Measurements from ENCODE around the gene LOXL4.

Gene LOXL4

GRCh38 chr10:98267894-98268693, at the start of gene LOXL4:
LOXL4 (minus strand) TSS chr10:98268194; CDS start chr10:98263019, 5,175 bp downstream.
- no peak for DNase-seq
- peak within 1 kb of the TSS; percentile 57 for H3K4me3 ChIP-seq (ENCODE audit: low read depth, low read length)
- in situ Hi-C loops (cut with HindIII; ENCODE audit: low pct_ligation_motif_present, low sequenced_read_pairs): no loop called here

GRCh38 chr10:98316661-98317060, 48.7 kb upstream of the LOXL4 start:
- DNase-seq: peak; percentile 32
- Histone ChIP-seq H3K36me3 (replicated peaks) (no peaks in the 10 kb centered on the region), H3K27me3 (replicated peaks) (no peaks in the 10 kb centered on the region), H3K27ac (no peak overlapping the region), H3K4me3 (ENCODE audit: low read depth, low read length) (no peak overlapping the region)
- in situ Hi-C loops (cut with HindIII; ENCODE audit: low pct_ligation_motif_present, low sequenced_read_pairs): no loop called here
- no peak for TF ChIP-seq CTCF (IDR thresholded peaks at IDR 0.05; ENCODE audit: low read depth, low read length, missing control alignments)

More at GRCh38 chr10:98267894-98268693, at the start of gene LOXL4:
- Histone ChIP-seq H3K27me3 (replicated peaks) (no peaks in the 10 kb centered on the region), H3K36me3 (replicated peaks) (no peaks in the 10 kb centered on the region), H3K27ac (no peak within 1 kb of the TSS)
- no peak for TF ChIP-seq CTCF (IDR thresholded peaks at IDR 0.05; ENCODE audit: low read depth, low read length, missing control alignments)

DNA sequence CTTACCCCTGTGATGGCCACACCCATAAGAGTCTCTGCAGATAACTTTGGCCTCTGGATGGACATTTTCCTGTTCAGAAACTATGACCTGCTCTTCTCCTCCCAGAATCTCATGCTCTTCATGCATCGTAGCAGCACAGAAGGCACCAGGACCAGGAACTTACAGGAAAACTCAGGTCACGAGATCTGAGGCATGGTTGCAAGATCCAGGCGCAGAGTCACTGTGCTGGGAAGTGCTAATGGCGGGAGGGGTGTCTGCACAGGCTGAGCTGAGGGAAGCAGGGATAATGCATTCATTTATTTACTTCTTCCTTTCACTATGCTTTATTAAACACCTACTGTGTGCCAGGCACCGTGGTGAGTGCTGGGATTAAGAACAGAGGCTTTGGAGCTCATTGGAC, 48.2 kb upstream of the LOXL4 start:
- Histone ChIP-seq H3K27me3 (replicated peaks) (no peaks in the 10 kb centered on the region), H3K36me3 (replicated peaks) (no peaks in the 10 kb centered on the region), H3K4me3 (ENCODE audit: low read depth, low read length) (no peak overlapping the region), H3K27ac (no peak overlapping the region)
- in situ Hi-C loops (cut with HindIII; ENCODE audit: low pct_ligation_motif_present, low sequenced_read_pairs): no loop called here
- TF ChIP-seq CTCF (IDR thresholded peaks at IDR 0.05; ENCODE audit: low read depth, low read length, missing control alignments): no peak
- no peak for DNase-seq

- no peak for DNase-seq
Observed at GRCh38 chr10:98314532-98315284, 46.7 kb upstream of the LOXL4 start.

GRCh38 chr10:98313598-98313997, 45.6 kb upstream of the LOXL4 start:
- H3K27ac ChIP-seq: no peak overlapping the region
- in situ Hi-C loops (cut with HindIII; ENCODE audit: low pct_ligation_motif_present, low sequenced_read_pairs): no loop called here
- no peak for TF ChIP-seq CTCF (IDR thresholded peaks at IDR 0.05; ENCODE audit: low read depth, low read length, missing control alignments)
- H3K27me3 ChIP-seq (replicated peaks): no peaks in the 10 kb centered on the region
- H3K4me3 ChIP-seq (ENCODE audit: low read depth, low read length): no peak overlapping the region
- no peak for DNase-seq
- no peaks in the 10 kb centered on the region for H3K36me3 ChIP-seq (replicated peaks)

More at GRCh38 chr10:98314532-98315284, 46.7 kb upstream of the LOXL4 start:
- H3K4me3 ChIP-seq (ENCODE audit: low read depth, low read length): no peak overlapping the region
- no peaks in the 10 kb centered on the region for H3K27me3 ChIP-seq (replicated peaks)
- no peaks in the 10 kb centered on the region for H3K36me3 ChIP-seq (replicated peaks)
- no peak for TF ChIP-seq CTCF (IDR thresholded peaks at IDR 0.05; ENCODE audit: low read depth, low read length, missing control alignments)
- in situ Hi-C loops (cut with HindIII; ENCODE audit: low pct_ligation_motif_present, low sequenced_read_pairs): no loop called here
- H3K27ac ChIP-seq: no peak overlapping the region
